ENCODE measurements around the gene ZNF770.

ZNF770 gene, protein sequence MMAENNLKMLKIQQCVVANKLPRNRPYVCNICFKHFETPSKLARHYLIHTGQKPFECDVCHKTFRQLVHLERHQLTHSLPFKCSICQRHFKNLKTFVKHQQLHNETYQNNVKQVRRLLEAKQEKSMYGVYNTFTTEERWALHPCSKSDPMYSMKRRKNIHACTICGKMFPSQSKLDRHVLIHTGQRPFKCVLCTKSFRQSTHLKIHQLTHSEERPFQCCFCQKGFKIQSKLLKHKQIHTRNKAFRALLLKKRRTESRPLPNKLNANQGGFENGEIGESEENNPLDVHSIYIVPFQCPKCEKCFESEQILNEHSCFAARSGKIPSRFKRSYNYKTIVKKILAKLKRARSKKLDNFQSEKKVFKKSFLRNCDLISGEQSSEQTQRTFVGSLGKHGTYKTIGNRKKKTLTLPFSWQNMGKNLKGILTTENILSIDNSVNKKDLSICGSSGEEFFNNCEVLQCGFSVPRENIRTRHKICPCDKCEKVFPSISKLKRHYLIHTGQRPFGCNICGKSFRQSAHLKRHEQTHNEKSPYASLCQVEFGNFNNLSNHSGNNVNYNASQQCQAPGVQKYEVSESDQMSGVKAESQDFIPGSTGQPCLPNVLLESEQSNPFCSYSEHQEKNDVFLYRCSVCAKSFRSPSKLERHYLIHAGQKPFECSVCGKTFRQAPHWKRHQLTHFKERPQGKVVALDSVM

DNA sequence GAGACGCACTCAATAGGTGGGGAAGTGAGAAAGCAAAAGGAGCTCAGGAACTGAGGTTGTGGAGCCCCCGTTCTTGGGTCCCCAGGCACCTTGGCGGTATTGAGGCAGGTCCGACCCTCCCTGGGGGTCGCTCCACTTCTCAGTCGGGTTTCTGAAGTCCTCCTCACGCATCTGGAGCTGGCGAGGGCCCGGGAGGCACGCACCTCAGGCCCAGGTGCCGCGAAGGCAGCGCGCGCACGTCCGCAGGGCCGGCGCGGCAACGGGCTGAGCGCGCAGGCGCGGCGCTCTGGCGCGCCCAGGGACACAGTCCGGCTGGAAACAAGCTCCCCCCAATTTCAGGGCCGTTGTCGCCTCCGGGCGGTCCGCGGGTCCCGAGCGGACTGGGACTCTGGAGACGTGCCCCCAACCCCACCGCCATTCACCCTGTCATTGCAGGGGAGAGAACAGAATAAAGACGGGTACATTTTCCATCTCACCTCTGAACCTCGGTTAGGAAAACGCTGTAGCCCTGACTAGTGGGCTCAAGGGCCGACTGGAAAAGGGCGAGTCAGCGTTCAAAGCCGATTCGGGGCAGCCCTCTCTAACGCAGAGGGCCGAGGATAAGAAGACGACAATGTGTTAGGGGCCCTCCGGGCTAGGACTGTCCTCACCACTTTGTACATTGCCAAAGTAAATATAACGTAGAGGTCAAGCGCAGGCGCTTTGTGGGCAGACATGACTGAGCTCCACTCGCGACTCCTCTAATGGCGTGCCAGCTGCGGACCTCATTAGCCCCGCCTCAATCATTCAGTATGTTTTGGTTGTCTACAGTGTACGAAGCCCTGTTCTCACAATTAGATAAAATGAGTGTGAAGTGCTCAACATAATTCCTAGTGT, at the start of gene ZNF770:
Gene ZNF770, minus strand, starts transcription at position 261 of the 876 bp plus-strand sequence. CDS start 4,853 bp downstream, outside the sequence.
- peak; percentile 88 for DNase-seq

DNA sequence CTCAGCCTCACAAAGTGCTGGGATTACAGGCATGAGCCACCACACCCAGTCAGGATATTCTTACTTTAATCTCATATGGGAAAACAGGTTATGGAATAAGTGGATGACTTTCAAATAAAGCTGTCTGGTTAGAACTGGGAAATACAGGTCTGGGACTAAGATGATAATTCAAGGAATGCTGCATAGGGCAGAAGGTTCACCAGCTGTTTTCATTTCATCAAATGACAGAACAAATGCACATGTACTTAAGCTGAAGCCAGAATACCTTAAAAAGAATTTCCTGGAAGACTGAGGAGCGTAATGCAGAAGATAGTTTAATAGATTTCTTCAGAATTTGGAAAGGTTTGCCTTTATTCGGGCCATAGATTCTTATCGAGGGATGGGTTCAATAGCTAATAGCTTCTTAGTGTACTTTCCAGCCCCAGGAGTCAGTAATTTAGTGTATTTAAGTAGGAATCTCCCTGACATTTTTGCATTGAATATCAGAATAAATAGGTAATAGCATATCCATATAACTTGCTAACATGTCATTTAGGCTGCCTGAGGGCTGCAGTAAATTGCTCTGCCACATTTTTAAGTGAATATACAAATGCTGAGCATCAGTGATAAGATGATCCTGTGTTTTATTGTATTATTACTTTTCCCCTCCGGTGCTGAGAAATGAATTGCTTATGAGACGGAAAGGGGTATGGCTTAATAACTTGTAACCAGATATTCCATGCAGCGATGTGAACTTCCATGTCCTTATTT, 40.3 kb upstream of the ZNF770 start:
- DNase-seq = no peak

DNA sequence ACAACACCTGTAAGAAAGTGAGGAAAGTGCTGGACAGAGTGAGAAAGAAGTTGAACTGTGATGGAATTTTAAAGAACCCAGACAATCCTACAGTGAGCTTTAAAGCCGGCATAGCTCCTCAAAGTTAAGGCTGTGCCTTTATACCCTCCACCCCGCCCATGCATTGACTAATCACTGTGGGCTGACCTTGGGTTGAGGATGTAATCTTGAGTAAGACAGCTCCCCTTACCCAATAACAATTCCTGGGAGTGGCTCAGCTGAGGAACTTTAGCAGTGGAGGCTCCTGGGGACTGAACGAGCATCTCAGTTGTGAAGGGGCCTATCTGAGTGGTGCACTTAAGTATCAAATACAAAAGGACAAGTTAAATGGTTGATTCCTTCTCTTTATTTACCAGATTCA, 35.7 kb upstream of the ZNF770 start:
- DNase-seq = no peak

DNA sequence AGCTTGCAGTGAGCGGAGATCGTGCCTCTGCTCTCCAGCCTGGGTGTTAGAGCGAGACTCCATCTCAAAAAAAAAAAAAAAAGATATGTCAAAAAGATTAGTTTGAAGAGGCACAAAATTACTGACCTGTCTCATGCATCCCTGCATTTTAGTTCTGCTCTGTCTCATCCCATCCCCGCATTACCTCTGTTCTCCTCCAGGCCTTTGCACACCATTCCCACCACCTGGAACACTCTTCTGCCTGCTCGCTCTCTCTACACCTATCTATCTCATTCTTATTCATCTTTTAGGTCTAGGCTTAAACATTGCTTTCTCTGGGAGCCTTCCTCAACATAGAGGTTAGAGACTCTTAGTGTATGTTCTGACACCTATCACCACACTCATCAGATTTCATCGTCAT, 32.9 kb upstream of the ZNF770 start:
- DNase-seq = no peak

DNA sequence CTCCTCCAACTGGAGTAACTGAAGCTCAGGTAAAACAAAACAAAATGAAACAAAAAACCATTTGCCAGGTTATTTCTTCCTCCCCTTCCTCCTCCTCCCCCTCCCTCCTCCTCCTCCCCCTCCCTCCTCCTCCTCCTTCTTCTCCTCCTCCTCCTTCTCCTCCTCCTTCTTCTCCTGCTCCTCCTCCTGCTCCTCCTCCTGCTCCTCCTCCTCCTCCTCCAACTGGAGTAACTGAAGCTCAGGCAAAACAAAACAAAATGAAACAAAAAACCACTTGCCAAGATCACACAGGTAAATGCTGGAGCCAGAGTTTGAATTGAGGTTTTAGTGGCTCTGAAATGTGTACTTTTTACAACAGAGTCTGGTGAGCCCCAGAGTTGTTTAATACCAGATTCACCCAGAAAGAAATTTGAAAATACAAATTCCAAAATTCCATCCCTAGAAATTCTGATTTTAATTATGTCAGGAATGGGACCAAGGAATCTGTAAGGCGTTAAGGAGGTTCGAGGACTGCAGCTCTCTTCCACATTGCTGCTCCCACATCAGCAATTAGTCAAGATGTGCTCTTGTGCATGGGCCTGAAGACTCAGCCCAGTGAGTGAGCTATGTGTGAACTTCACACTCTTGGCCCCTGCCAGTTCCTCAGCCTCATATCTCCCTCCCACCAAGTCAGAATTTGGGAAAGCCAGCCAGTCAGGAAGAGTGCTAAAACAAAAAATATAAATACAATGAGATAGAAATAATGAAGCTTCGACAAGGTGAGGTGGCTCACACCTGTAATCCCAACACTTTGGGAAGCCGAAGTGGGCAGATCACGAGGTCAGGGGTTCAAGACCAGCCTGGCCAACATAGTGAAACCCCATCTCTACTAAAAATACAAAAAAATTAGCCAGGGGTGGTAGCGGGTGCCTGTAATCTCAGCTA, 31.6 kb upstream of the ZNF770 start:
- no peak for DNase-seq

DNA sequence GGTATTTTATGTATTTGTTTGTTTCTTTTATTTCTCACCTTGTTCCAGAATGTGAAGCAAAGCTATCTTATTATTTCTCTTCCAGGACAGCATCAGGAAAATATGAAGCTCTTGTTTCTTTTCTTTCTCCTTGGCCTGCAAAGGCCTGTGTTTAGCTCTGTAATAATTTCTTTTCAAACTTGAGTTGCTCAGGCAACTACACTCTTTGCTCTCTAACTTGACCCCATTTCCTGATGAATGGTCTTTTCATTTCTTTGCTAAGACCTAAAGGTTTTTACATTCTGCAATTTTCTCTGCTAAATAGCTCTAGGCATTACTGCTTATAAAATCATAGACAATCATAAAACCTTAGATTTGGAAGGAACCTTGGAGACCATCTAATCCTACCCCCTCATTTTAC, 26.2 kb upstream of the ZNF770 start:
- no peak for DNase-seq

DNA sequence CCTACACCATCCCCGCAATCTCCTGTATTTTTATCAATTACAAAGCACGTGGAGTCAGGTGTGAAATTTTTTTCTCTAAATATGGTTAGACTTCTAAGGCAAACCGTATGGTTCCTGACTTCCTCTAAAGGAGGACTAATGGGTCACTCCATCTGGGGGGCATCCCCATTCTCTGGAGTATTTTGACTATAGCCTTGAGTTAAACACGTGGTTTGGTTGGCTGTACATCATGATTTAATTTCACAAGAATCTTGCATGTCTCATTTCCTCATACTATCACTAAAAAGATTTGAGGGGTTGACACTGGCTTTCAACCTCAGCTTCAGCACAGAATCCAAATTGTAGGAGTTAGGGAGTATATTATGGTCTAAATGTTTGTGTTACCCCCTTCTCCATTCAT, 25.3 kb upstream of the ZNF770 start:
- no peak for DNase-seq

DNA sequence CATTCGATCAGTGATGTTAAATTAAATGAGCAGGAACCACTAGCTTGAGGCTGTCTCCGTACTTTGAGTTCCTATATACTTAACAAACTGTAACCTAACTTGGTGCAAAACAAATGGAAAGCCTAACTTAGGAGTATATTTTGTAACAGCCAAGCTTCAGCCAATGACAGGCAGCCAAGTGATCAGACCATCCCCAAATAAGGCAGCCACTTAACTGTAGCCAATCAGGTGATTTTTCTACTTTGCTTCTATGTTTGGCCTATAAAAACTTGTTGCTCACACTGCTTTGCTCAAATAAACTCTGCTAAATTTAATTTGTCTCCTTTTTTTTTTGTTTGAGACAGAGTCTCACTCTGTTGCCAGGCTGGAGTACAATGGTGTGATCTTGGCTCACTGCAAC, 19.3 kb upstream of the ZNF770 start:
- DNase-seq = no peak

DNA sequence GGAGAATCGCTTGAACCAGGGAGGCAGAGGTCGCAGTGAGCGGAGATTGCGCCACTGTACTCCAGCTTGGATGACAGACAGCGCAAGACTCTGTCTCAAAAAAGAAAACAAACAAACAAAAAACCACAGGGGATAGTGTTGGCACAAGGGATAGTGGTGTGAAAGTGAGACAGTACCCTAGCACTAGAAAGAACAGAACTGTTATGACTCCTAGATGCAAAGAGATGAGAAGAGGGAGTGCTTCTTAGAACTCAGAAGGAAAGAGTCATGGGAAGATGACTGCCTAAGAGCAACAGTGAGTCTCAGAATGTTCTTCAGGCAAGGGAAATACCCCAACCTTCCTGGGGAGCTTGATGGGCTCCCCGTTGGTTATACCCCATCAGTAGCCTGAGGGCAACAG, 17.8 kb upstream of the ZNF770 start:
- no peak for DNase-seq

DNA sequence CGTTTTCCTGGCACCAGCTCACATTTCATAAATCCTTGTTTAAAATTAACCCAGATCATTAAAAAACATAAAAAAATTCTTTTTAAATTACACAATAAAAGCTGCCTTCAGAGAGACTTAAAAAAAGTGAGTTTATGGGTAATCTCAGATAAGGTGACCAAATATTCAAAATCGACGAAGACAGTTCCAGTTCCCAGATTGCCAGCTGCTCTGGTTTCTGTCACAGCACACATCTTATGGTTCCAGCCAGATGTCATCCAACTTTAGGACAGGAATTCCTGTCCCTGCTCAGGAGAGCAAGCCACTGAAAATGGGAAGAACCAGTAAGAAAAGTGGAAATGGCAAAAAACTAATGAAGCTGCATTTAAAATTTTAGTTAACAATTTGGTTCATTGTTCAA, 15.8 kb upstream of the ZNF770 start:
- peak; percentile 60 for DNase-seq

DNA sequence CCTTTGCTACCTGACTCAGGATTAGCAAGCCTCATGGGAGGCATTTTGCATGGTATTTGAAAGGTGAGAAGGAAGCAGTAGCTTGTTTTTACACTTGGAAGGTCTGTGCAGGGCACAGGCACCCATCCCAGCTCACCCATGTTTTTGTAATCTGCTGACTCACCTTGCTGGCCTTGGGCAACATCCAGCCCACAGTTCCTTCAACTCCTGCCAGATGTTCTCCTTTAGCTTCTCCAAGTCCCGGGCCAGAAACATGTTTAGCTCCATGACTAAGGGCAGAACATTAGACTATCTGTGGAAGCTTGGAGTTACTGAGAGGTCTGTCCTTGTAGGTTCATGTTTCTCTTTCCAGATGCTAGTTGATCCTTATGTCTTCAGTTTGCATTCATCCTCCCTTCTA, 12.4 kb upstream of the ZNF770 start:
- peak; percentile 60 for DNase-seq

DNA sequence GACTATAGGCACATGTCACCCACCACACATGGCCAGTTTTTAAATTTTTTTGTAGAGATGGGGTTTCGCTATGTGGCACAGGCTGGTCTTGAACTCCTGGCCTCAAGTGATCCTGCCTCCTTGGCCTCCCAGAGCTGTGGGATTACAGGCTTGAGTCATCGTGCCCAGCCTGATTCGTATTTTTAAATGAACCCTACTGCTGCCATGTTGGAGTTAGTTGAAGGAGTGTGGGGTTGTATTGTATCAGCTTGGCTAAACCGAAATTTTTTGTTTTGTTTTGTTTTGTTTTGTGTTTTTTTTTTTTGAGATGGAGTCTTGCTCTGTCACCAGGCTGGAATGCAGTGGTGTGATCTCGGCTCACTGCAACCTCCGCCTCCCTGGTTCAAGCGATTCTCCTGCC, 11.8 kb upstream of the ZNF770 start:
- DNase-seq = no peak

DNA sequence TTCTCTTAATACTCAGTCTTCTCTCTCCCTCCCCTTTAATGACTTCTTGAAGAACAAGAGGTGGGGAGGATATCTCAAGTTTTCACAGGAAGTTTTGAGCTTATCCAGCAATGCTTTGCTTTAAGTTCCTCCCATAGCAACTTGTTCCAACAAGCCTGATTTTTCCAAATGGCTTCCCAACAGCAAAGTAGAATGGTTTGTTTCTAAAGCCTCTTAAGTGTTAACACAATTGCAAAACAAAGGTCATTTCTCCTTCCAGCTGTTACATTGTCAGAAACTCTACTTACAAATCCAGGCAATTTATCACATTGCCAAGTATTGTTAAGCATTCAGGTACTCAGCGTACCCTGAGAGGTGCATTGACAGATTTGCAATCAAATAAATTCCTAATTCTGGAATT, 6.8 kb upstream of the ZNF770 start:
- DNase-seq = no peak

DNA sequence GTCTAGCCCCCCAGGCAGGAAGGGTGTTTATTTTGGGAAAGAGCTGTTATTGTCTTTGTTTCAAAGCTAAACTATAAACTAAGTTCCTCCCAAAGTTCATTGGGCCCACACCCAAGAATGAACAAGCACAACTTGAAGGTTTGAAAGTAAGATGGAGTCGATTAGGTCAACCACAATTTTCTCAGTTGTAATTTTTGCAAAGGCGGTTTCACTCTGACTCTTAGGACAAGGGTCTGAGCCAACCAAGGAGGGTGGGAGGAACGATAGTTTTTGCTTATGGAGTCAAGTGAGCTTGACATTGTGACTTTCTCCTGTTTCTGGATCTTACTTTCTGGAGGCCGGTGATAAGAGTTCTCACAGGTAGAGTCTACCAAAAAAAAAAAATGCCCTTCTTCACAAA, 5.8 kb upstream of the ZNF770 start:
- DNase-seq = no peak

DNA sequence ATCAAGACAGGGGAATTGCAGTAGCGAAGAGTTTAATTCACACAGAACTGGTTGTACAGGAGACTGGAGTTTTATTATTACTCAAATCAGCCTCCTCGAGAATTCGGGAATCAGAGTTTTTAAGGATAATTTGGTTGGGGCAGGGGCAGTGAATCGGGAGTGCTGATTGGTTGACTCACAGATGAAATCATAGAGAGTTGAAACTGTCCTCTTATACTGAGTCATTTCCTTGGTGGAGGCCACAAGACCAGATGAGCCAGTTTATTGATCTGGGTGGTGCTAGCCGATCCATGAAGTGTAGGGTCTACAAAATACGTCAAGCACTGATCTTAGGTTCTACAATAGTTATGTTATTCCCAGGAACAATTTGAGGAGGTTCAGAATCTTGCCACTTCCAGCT, 5.3 kb upstream of the ZNF770 start:
- no peak for DNase-seq

DNA sequence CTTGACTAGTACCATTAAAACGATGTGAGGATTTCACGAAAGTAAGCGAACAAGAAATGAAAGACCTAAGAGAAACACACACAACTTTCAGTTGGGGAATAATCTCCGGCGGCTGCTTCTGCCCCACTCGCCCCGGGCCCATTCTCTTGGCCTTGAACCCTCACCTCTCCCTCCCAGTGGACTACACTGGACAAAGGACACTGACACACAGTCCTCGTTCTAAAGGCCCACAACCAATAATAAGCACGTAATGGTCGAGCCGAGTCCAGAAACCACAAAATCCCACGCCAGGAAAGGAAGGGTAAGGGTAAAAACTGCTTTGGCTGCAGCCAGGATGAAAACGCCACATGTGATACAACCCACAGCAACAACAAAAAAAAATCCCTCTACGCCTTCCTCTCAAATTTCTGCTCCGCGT, 469 bp downstream of the ZNF770 start:
- DNase-seq = no peak

DNA sequence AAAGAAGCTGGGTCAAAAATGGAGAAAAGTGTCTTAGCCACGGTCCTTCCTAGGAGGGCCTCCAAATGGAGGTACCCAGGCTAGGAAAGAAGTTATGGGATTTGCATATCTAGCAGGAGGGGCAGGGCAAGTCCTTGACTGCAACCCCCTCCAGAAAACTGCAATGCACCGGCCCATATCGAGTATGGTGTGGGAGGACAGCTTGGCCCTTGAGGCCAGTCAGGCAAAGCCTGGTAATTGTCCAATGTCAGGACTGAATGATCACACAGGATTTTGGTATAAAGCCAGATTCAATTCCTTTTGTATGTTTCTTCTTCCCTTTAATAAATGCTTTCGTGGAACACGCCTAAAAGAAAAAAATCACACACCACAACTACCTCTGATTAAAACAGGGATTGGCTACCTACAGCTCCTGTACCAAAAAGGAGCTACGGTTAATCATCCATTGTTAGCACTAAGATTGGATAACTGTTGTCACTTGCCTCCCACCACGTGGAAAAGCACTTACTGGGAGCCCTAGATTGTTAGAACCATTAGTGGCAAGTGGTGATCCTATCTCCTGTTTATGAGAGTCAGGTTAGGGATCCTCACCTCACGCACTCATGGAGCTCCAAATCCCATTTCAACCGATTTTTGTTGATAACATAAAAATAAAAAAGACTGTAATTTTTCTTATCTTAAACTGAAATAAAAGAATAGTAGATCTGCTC, 1.2 kb downstream of the ZNF770 start:
- no peak for DNase-seq

DNA sequence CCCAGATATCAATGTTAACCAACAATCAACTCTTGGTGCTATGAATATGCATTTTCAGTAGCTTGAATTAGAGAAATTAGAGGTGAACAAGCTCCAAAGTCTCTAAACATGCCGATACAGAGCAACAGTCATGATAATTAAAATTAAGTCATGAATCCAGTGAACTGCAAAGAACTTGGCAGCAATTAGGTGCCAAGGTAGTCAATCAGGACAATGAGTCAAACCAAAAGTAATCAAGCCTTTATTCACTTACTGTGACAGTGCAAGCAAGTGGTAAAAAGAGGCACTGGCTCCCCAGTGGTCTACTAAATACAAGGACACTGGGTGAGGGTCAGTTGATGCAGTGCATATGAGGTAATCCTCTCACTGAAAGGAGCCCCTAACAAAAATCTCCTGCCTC, 1.8 kb downstream of the ZNF770 start:
- no peak for DNase-seq

DNA sequence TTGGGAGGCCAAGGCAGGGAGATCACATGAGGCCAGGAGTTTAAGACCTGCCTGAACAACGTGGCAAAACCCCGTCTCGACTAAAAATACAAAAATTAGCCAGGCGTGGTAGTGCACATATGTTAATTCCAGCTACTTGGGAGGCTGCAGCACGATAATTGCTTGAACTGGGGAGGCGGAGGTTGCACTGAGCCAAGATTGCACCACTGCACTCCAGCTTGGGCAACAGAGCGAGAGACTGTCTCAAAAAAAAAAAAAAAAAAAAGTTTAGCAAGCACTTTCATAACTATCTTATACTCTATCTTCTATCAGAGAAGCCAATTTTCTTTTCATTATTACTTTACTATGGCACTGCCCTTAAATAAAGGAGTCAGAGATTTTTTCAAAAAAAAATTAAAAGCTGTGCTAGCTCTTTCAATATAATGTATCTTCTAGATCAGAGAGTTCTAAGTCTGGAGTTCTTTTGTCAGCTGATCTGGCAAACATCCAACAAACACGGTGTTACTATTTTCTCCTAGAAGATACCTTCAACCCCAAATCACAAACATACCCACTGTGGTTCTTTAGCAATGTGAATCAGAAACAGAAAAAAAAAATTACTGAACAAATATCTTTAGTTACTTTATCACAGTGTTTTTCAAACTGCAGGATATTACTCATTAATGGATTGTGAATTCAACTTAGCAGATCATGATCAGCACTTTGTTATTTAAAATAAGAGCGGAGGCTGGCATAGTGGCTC, 3.0 kb downstream of the ZNF770 start:
- DNase-seq = no peak

DNA sequence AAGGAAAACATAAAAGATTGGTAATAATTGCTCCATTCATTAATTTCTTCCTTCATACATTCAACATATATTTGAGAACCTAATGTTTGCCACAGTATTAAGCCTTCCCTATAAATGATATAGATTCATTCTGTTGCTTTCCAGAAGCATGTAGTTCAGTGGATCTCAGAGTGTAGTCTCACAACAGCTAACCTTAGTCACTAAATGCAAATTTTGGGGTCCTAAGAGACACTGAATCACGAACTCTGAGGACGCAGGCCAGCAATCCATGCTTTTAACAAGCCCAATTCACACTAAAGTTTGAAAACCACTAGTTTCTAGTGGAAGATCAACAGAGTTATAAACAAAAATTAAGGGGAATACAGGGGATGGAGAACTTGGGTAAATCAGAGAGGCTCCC, 11.3 kb downstream of the ZNF770 start:
- DNase-seq = no peak

Measured in islet precursor cell (in vitro differentiated cells).